Measurements from ENCODE around the gene ZNF101.

ZNF101 gene

GRCh38 chr19:19657397-19657783, 11.2 kb upstream of the ZNF101 start:
- no peak for DNase-seq (ENCODE audit: low read depth in 1 of 2, low spot score in 1 of 2)
- no peak overlapping the region for H3K27ac ChIP-seq (replicated peaks)
- TF ChIP-seq GABPA (IDR thresholded peaks at IDR 0.05; ENCODE audit: low read depth) (no peak), POLR2AphosphoS5 (IDR thresholded peaks at IDR 0.05; ENCODE audit: low read depth) (no peak), REST (IDR thresholded peaks at IDR 0.05; ENCODE audit: insufficient replicate concordance, low read depth) (no peak)
- no peak overlapping the region for H3K4me3 ChIP-seq (replicated peaks; ENCODE audit: insufficient read depth, low read length)
- H3K27me3 ChIP-seq (ENCODE audit: insufficient read depth, poor library complexity, severe bottlenecking), result no peaks in the 10 kb centered on the region

GRCh38 chr19:19659646-19660245, 8.9 kb upstream of the ZNF101 start:
- TF ChIP-seq CTCF (IDR thresholded peaks at IDR 0.05; ENCODE audit: insufficient read depth, low read length), result no peak
- no peak for TF ChIP-seq REST (IDR thresholded peaks at IDR 0.05; ENCODE audit: insufficient replicate concordance, low read depth)
- TF ChIP-seq SPI1 (IDR thresholded peaks at IDR 0.05; ENCODE audit: borderline replicate concordance, low read depth), result no peak
- TF ChIP-seq GABPA (IDR thresholded peaks at IDR 0.05; ENCODE audit: low read depth), result no peak
- TF ChIP-seq POLR2AphosphoS5 (IDR thresholded peaks at IDR 0.05; ENCODE audit: low read depth), result no peak
- Histone ChIP-seq H3K27ac (replicated peaks) (no peak overlapping the region), H3K4me3 (replicated peaks; ENCODE audit: insufficient read depth, low read length) (no peak overlapping the region), H3K27me3 (ENCODE audit: insufficient read depth, poor library complexity, severe bottlenecking) (no peaks in the 10 kb centered on the region)
- DNase-seq (ENCODE audit: low read depth in 1 of 2, low spot score in 1 of 2), result no peak

GRCh38 chr19:19661141-19661674, 7.4 kb upstream of the ZNF101 start:
- no peaks in the 10 kb centered on the region for H3K27me3 ChIP-seq (ENCODE audit: insufficient read depth, poor library complexity, severe bottlenecking)
- peak overlapping the region; percentile 91 for H3K27ac ChIP-seq (replicated peaks)
- no peak for DNase-seq (ENCODE audit: low read depth in 1 of 2, low spot score in 1 of 2)
- TF ChIP-seq REST (IDR thresholded peaks at IDR 0.05; ENCODE audit: insufficient replicate concordance, low read depth) (no peak), GABPA (IDR thresholded peaks at IDR 0.05; ENCODE audit: low read depth) (no peak), POLR2AphosphoS5 (IDR thresholded peaks at IDR 0.05; ENCODE audit: low read depth) (no peak), CTCF (IDR thresholded peaks at IDR 0.05; ENCODE audit: insufficient read depth, low read length) (no peak), SPI1 (IDR thresholded peaks at IDR 0.05; ENCODE audit: borderline replicate concordance, low read depth) (no peak)
- peak overlapping the region; percentile 34 for H3K4me3 ChIP-seq (replicated peaks; ENCODE audit: insufficient read depth, low read length)

All from HL-60 (cell line).